ENCODE measurements around the gene SNAI1. TPM values are rescaled to one million over a fixed set of nuclear protein-coding genes. Genes with fewer than 3 reads are reported as not detected.
"Not testable (repeated sequence)": the region's sequence is repeated elsewhere in the genome, so short reads cannot be mapped to it uniquely, and the experiment has no call there.

The SNAI1 gene
- total RNA-seq (2014; rRNA removed; shearing (Covaris generic)): 8.4 and 10.6 TPM in 2 replicates

- DNase-seq (ENCODE audit: low read depth): peak; percentile 83
Observed at GRCh38 chr20:49982346-49983122, at the start of gene SNAI1. TSS of gene SNAI1 (plus strand) at chr20:49982980. CDS start at chr20:49983060, 80 bp downstream.

GRCh38 chr20:49935746-49936152 lies 47.0 kb upstream of the SNAI1 start:
- no peak for DNase-seq (ENCODE audit: low read depth)

GRCh38 chr20:49936153-49937026 lies 46.4 kb upstream of the SNAI1 start, which contains the start of gene RNF114:
TSS of gene RNF114 (plus strand) at chr20:49936397. CDS start at chr20:49936413, 16 bp downstream.
- peak; percentile 90 for DNase-seq (ENCODE audit: low read depth)

GRCh38 chr20:49937027-49937929 lies 45.5 kb upstream of the SNAI1 start:
- DNase-seq (ENCODE audit: low read depth): peak; percentile 56

- DNase-seq (ENCODE audit: low read depth): peak; percentile 49
Observed at GRCh38 chr20:49938173-49939163, 44.3 kb upstream of the SNAI1 start.

- DNase-seq (ENCODE audit: low read depth): no peak
Observed at GRCh38 chr20:49941456-49941855, 41.3 kb upstream of the SNAI1 start.

GRCh38 chr20:49942303-49942702 lies 40.5 kb upstream of the SNAI1 start:
- no peak for DNase-seq (ENCODE audit: low read depth)

GRCh38 chr20:49942942-49943341 lies 39.8 kb upstream of the SNAI1 start:
- no peak for DNase-seq (ENCODE audit: low read depth)

- no peak for DNase-seq (ENCODE audit: low read depth)
Observed at GRCh38 chr20:49945306-49945700, 37.5 kb upstream of the SNAI1 start.

- no peak for DNase-seq (ENCODE audit: low read depth)
Observed at GRCh38 chr20:49945701-49946477, 36.9 kb upstream of the SNAI1 start.

GRCh38 chr20:49948178-49948577 lies 34.6 kb upstream of the SNAI1 start:
- DNase-seq (ENCODE audit: low read depth): peak; percentile 70

GRCh38 chr20:49948809-49949507 lies 33.8 kb upstream of the SNAI1 start:
- peak; percentile 97 for DNase-seq (ENCODE audit: low read depth)

- peak; percentile 84 for DNase-seq (ENCODE audit: low read depth)
Observed at GRCh38 chr20:49951151-49951550, 31.6 kb upstream of the SNAI1 start.

GRCh38 chr20:49955167-49955566 lies 27.6 kb upstream of the SNAI1 start:
- no peak for DNase-seq (ENCODE audit: low read depth)

- DNase-seq (ENCODE audit: low read depth): not testable (repeated sequence)
Observed at GRCh38 chr20:49955830-49956396, 26.9 kb upstream of the SNAI1 start.

- DNase-seq (ENCODE audit: low read depth): no peak
Observed at GRCh38 chr20:49956689-49957088, 26.1 kb upstream of the SNAI1 start.

GRCh38 chr20:49957089-49957938 lies 25.5 kb upstream of the SNAI1 start:
- DNase-seq (ENCODE audit: low read depth): peak; percentile 51

GRCh38 chr20:49961413-49961812 lies 21.4 kb upstream of the SNAI1 start:
- DNase-seq (ENCODE audit: low read depth): no peak

Measured in M059J (cell line).